IPS-NIHi11 (cell line): Measurements from ENCODE around the gene NKX2-3.

Source experiments
- DNase-seq: peaks from one replicate; pipeline ENCODE4 v3.0.0; 2012; ENCODE audit warnings: mixed read lengths, low spot score

The NKX2-3 gene

DNA sequence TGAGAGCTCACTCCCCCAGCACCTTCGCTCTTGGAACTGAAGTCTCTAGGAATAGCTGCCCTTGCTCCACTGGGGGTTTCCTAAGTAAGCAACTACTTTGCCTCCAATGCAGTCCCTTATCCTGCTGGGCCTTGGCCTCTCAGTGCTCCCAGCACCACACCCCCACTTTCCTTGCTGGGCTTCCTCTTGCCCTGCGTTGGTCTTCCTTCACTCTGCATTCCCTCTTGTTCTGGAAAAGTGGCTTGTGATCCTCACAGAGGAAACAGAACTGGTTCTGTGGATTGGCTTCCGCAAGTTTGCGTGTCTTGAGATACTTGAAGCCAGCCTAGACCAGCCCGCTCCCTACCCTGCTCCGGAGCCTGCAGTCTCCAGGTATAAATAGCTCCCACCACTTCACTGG lies 6.4 kb downstream of the NKX2-3 start:
- no peak for DNase-seq

DNA sequence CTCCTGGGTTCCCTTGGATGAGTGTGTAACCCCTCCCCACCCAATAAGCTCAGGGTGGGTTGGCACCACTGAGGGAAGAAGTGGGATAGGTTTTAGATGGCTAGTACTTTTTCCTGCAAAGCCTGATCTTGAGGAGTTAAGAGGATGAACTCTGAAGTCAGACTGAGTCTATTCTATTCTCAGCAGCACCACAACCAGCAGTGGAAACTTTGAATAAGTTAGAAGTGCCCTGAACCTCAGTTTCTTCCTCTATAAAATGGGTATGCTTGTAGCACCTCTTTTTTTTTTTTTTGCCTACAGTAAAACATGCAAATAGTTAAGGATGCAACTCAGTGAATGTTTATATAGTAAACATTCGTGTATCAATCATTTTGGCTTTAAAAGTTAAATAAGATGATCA lies 7.1 kb downstream of the NKX2-3 start:
- DNase-seq = no peak

DNA sequence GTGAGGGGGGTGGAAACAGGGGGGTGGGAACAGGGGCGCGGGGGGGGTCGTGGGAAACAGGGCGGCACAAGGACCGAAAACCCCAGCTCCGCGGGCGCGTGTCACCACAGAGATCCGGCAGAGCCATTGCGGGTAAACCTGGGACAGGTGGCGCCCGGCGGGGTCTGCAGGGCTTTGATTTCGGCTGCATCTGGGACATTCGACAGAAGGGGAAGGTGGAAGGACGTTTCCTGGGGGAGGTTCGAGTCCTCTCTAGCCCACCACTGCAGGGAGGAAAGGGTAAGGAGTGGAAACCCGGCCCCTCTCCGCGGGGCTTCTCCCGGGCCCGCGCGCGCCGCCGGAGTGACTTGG lies 7.5 kb downstream of the NKX2-3 start:
- no peak for DNase-seq

DNA sequence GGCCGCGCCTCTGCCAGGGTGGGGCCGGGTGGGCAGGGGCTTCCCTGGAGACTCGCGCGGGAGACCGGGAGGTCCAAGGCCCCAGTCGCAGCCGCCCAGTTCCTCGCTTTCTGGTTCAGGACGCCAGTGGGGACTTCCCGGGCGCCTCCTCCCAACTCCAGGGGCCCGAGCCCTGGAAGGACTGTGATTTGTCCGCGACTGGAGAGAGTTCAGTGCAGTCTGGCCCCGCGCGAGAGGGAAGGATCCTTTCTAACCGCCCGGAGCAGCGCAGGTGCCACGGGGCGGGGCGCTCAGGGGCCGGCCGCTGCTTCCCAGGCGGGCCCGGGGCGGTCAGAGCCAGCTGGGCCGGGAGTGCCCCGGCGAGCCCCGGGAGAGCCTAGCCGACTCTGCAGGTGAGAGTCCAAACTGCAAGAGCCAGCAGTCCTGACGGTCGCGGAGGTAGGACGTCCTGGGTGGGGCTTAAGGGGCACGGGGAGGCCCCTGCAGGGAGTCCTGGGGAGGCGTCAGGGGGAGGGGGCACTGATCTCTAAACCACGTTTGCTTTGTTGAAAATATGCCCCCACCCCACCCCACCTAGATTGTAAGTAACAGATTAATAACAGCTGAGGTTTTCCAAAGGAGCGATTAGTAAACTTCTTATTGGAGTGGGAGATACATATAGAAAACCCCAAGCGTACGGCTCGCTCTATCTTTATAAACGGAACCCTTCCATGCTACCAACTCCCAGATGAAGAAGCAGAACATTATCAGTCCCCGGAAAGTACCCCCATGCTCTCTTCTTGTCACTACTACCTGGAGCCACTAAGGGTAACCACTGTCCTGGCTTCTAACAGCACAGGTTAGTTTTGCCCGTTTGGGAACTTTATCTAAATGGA lies 8.2 kb downstream of the NKX2-3 start:
- DNase-seq = peak; percentile 84

- no peak for DNase-seq
Observed at GRCh38 chr10:99544322-99544721, 11.6 kb downstream of the NKX2-3 start.

DNA sequence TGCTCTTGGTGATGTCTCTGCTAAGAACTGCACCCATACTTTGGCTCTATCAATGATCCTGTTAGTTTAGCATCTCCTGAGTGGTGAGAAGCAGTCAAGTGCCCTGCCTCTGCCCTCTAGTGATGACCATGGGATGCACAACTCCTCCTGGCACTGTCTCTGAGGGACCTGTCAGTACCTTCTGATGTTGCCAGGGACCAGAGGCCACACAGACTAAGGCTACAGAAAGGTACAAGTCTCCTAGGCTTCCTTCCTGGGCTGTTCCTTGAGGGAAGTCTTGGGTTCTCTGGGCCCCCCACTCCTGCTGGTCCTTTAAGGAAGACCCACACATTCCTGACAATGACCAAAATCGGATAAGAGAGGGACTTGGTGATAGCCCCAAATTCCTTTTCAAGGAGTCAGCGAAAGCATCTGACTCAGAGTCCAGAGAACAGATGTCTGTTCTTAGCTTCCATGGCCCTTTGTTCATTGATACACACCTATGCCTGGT lies 15.3 kb downstream of the NKX2-3 start:
- peak; percentile 42 for DNase-seq

DNA sequence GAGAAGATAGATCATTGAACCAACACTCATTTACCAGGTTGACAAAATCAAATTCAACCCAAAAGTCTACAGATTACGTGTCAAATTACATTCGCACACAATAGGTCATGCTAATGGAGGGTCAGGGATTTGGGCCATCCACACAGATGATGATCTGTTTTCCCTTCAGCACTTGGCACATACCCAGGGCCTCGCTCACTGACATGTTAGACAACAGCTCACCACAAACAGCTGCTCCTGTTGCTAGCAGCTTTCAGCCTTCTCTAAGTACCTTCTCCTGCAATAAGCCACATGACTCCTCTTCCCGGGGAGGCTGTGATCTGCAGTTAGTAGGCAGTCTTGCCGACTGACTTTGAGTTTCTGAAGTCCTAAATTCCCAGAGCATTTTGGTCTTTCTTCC lies 18.4 kb downstream of the NKX2-3 start:
- peak; percentile 30 for DNase-seq

- DNase-seq = no peak
Observed at GRCh38 chr10:99551616-99552015, 18.9 kb downstream of the NKX2-3 start.

DNA sequence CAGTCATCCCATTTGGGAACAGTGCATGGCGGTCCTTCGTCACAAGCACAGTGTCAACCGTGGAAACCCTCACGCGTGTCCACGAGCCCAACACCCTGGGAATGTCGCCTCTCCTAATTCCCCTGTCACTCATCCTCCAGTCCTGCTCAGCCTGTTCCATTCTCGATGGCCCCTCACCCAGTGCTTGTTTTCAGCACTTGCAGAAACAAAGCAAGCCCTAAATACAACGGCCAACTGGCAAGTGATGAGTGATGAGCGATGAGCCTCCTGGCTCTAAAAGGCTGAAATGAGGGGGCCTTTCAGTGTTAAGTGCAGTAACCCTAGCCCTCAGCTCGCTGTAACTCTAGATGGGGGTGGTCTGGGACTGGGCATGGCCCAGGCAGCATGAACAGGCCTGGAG lies 22.6 kb downstream of the NKX2-3 start:
- DNase-seq = no peak

- no peak for DNase-seq
Observed at GRCh38 chr10:99555825-99556523, 23.2 kb downstream of the NKX2-3 start.

DNA sequence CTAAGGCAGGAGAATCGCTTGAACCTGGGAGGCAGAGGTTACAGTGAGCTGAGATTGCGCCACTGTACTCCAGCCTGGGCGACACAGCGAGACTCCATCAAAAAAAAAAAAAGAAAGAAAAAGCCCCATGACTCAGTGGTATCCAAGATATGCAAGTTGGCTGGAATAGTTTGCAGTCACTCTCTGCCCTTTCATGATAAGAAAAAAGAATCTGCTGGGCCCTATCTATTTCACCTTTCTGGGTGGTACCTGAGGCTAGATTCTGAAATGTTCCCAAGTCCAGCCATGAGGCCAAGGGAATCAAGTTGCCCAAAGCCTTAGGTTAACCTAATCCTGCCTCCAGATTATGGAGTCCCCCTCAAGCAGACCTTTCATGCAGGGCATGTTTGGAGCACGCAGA lies 24.3 kb downstream of the NKX2-3 start:
- no peak for DNase-seq

DNA sequence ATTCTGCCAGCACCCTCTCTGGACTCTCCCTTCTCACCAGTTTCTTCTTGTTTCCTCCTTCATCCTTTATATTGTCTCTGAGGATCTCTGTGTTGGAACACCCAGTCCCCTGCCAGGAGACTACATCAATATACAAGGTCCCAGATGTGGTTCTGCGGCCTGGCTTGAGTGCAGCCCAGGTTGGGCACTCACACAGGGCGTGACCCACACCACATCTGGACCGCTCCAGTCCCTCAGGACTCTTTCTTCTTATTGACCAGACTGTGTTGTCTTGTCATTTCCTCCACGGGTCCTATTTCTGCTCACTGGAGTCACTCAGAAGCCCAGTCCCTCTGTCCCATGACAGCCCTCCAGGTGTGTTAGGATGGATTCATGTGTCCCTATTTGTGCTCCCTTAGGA lies 26.0 kb downstream of the NKX2-3 start:
- no peak for DNase-seq

GRCh38 chr10:99560277-99561126 lies 27.8 kb downstream of the NKX2-3 start:
- DNase-seq = peak; percentile 77

DNA sequence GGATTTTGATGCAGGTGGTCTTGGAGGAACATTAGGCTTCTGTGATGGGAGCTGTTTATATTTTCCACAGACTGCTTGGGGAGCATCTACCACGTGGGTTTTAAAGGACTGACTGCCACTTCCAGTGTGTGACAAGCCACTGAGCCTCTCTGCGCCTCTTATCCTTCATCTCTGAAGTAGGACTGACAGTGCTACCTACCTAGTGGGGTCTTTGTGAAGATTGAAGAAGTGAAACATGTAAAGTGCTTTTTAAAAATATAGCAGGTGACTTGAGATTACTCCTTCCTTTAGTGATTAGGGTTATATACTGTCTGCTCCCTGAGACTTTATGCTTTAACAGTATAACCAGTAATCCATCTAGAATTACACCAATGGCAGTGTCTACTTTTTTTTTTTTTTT lies 29.9 kb downstream of the NKX2-3 start:
- DNase-seq = no peak

- DNase-seq = no peak
Observed at GRCh38 chr10:99564361-99564760, 31.6 kb downstream of the NKX2-3 start.

- no peak for DNase-seq
Observed at GRCh38 chr10:99565166-99565565, 32.4 kb downstream of the NKX2-3 start.

GRCh38 chr10:99569253-99569939 lies 36.7 kb downstream of the NKX2-3 start:
- no peak for DNase-seq

DNA sequence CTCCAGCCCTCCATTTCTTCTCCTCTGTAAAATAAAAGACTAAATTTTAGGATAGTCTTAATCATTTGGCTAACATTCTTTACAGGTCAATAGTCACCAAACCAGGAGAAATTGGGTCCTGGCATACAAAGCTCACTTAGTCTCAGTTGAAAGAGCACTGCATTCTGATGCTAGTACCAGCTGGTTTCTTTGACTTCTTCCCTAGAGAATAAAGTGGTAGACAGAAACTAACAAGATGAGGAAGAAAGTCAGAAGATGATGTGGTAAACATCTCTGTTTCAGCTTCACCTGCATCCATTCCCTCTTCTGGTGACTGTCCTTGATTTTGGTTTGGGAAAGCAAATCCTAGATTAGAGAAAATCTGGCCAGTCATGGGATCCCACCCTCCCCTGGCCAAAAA lies 37.2 kb downstream of the NKX2-3 start:
- DNase-seq = no peak

GRCh38 chr10:99571816-99572215 lies 39.1 kb downstream of the NKX2-3 start:
- DNase-seq = no peak

DNA sequence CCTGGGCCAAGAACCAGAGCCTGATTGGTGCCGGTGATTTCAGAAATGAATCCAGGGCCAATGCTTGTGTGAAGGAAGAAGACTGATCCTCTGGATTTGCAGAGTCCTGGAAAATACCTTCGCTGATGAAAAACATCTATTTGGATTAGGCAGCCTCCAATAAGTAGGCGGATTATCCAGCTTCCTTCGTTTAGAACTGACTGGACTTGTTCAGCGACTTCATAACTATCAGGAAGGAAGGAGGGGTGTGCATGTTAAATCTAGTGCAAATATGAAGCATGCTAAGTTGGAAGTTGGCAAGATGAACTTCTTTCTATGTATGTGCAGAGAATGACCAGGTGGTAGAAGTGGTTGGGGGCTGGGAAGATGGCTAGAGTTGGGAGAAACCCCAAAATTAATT lies 41.0 kb downstream of the NKX2-3 start:
- no peak for DNase-seq

DNA sequence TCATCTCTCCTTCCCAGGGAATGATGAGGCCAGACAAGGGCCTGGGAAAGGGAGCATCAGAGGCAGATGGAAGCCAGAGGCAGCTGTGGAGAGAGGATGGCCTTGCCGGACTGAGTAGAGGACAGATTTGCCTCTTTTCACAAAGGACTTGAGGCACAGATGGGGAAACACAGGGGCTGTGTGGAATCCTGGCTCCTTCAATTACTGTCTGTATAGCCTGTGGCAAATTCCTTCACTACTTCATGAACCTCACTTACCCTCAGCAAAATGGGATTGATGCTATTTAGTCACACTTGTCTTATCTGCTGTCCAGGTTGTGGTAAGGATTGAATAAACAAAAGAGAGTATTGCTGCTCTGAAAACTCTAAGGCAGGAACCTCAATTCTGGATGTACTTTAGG lies 47.2 kb downstream of the NKX2-3 start:
- DNase-seq = no peak

DNA sequence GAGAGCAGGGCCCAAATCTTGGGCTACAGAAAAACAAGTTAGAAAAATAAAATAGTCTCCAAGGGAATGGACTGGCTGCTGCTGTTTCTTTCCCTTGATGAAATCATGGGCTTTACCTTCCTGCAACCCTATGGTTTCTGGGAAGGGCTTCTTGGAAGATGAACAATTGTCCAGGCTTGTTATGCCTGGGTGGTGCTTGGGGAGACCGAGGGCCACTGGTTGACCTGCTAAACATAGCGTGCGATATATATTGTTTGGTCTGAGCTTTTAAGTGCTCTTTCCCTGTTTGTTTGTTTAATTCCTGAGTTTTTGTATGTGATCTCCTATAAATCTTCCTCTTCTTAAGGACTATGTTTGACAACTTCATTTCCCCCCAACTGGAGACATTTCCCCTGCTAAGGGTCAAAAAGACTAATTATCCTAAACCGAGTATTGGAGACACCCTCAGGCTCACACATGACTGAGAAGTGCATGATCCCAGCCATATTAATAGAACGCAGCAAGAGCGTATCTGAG lies 49.6 kb downstream of the NKX2-3 start:
- DNase-seq = no peak
